ENCODE results near the gene MTARC2.
"Not testable (repeated sequence)": the region's sequence is repeated elsewhere in the genome, so short reads cannot be mapped to it uniquely, and the experiment has no call there.

The MTARC2 gene

GRCh38 chr1:220732137-220732536, 16.0 kb upstream of the MTARC2 start:
- no peak for DNase-seq (ENCODE audit: low read depth in 2 of 2, low spot score in 1 of 2)

- no peak for DNase-seq (ENCODE audit: low read depth in 2 of 2, low spot score in 1 of 2)
Measured at GRCh38 chr1:220732621-220733020, 15.5 kb upstream of the MTARC2 start.

GRCh38 chr1:220733086-220733601, 15.0 kb upstream of the MTARC2 start:
- DNase-seq (ENCODE audit: low read depth in 2 of 2, low spot score in 1 of 2): peak; percentile 39 to 53

- DNase-seq (ENCODE audit: low read depth in 2 of 2, low spot score in 1 of 2): no peak
Measured at GRCh38 chr1:220734571-220735326, 13.4 kb upstream of the MTARC2 start.

- DNase-seq (ENCODE audit: low read depth in 2 of 2, low spot score in 1 of 2): not testable (repeated sequence)
Measured at GRCh38 chr1:220736283-220736682, 11.8 kb upstream of the MTARC2 start.

GRCh38 chr1:220741349-220741748, 6.8 kb upstream of the MTARC2 start:
- no peak for DNase-seq (ENCODE audit: low read depth in 2 of 2, low spot score in 1 of 2)

GRCh38 chr1:220741825-220742224, 6.3 kb upstream of the MTARC2 start:
- DNase-seq (ENCODE audit: low read depth in 2 of 2, low spot score in 1 of 2): no peak

- no peak for DNase-seq (ENCODE audit: low read depth in 2 of 2, low spot score in 1 of 2)
Measured at GRCh38 chr1:220742520-220742919, 5.6 kb upstream of the MTARC2 start.

GRCh38 chr1:220746851-220747250, 1.3 kb upstream of the MTARC2 start:
- DNase-seq (ENCODE audit: low read depth in 2 of 2, low spot score in 1 of 2): no peak

GRCh38 chr1:220747437-220748088, 559 bp upstream of the MTARC2 start:
- no peak for DNase-seq (ENCODE audit: low read depth in 2 of 2, low spot score in 1 of 2)

GRCh38 chr1:220748936-220749335, 814 bp downstream of the MTARC2 start:
- no peak for DNase-seq (ENCODE audit: low read depth in 2 of 2, low spot score in 1 of 2)

- DNase-seq (ENCODE audit: low read depth in 2 of 2, low spot score in 1 of 2): no peak
Measured at GRCh38 chr1:220750131-220750515, 2.0 kb downstream of the MTARC2 start.

- no peak for DNase-seq (ENCODE audit: low read depth in 2 of 2, low spot score in 1 of 2)
Measured at GRCh38 chr1:220751111-220751510, 3.0 kb downstream of the MTARC2 start.

GRCh38 chr1:220754212-220754917, 6.2 kb downstream of the MTARC2 start:
- no peak for DNase-seq (ENCODE audit: low read depth in 2 of 2, low spot score in 1 of 2)

- DNase-seq (ENCODE audit: low read depth in 2 of 2, low spot score in 1 of 2): no peak
Measured at GRCh38 chr1:220754918-220755295, 6.8 kb downstream of the MTARC2 start.

GRCh38 chr1:220755309-220755708, 7.2 kb downstream of the MTARC2 start:
- no peak for DNase-seq (ENCODE audit: low read depth in 2 of 2, low spot score in 1 of 2)

GRCh38 chr1:220757441-220757840, 9.3 kb downstream of the MTARC2 start:
- DNase-seq (ENCODE audit: low read depth in 2 of 2, low spot score in 1 of 2): no peak

- DNase-seq (ENCODE audit: low read depth in 2 of 2, low spot score in 1 of 2): no peak
Measured at GRCh38 chr1:220759147-220759546, 11.0 kb downstream of the MTARC2 start.

- DNase-seq (ENCODE audit: low read depth in 2 of 2, low spot score in 1 of 2): no peak
Measured at GRCh38 chr1:220761688-220762427, 13.7 kb downstream of the MTARC2 start.

GRCh38 chr1:220764757-220765156, 16.6 kb downstream of the MTARC2 start:
- DNase-seq (ENCODE audit: low read depth in 2 of 2, low spot score in 1 of 2): no peak
